Endometrial microvascular endothelial cells (primary cell): ENCODE data around the gene CHCT1. TPM values are rescaled to one million over a fixed set of nuclear protein-coding genes. Genes with fewer than 3 reads are reported as not detected.
"Not testable (repeated sequence)": the region's sequence is repeated elsewhere in the genome, so short reads cannot be mapped to it uniquely, and the experiment has no call there.

Experiments
- in situ Hi-C: cut with HindIII; loops from 2 replicates; pipeline ENCODE4 v1.10.0; 2017; ENCODE audit warnings: low sequenced_read_pairs, low pct_unique_long_range_greater_than_20kb; ENCODE audit errors: inconsistent ontology term
- total RNA-seq: library from RNA; depleted of rRNA; stranded (reverse); fragments of >200 nt; gene quantifications from one replicate; pipeline ENCODE4 v1.2.3, GENCODE V29; 2015; ENCODE audit errors: inconsistent ontology term

The CHCT1 gene
- not detected for total RNA-seq

DNA sequence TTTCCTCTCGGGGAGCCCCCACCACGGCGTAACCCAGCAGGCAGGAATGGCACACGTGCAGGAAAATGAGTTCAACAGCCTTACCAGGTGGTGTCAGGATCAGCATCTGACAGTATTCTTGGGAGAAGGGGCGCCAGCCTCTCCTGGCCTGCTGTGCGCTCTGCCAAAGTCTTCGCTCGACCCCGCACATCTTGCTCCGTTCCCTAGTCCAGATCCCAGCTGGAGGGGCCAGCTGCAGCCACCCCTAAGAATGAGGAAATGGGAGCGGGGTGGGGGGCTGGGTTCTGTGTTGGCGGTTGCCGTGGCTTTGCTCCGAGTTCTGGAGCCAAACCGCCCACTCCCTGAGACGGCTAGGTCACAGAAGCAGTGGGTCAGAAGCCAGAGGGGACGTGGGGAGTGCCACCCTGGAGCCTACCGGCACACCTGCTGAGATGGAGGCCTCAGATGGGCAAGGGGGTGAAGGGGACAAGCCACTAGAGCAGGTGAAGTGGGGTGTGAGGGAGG lies at the start of gene CHCT1:
TSS of gene CHCT1 (plus strand) at position 328 of the 504 bp plus-strand sequence. CDS start at position 432, 104 bp downstream.
- in situ Hi-C loops, result no loop called here

DNA sequence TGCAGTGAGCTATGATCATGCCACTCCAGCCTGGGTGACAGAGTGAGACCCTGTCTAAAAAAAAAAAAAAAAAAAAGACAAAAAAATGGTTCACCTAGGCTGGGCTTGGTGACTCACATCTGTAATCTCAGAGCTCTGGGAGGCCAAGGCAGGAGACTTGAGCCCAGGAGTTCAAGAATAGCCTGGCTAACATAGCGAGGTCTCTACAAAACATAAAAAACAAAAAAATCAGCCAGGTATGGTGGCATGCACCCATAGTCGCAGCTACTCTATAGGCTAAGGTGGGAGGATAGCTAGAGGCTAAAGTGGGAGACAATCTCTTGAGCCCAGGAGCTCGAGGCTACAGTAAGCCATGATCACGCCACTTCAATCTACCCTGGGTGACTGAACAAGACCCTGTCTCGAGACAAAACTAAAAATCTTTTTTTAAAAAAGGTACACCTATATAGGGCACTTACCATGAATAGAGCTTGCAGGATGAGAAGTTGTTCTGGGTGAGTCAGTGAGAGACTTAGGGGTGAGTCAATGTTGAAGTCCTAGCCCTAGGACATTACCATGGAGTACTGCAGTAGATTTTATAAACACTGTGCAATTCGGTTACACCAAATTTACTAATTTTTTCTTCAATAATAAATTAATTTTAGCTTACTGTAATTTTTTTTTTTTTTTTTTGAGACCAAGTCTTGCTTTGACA lies 49.4 kb upstream of the CHCT1 start:
- in situ Hi-C loops, result no loop called here

DNA sequence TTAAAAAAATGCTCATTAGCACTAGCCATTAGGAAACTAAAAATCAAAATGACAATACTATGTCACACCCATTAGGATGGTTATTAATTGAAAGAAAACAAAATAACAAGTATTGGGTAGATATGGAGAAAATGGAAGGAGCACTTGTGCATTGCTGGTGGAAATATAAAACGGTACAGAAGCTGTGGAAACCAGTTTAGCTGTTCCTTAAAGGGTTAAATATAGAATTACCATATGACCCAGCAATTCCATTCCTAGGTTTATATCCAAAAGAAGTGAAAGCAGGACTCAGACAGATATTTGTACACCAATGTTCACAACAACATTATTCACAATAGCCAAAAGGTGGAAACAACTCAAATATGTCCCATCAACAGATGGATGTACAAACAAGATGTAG lies 44.1 kb upstream of the CHCT1 start:
- in situ Hi-C loops, result not testable (repeated sequence)

DNA sequence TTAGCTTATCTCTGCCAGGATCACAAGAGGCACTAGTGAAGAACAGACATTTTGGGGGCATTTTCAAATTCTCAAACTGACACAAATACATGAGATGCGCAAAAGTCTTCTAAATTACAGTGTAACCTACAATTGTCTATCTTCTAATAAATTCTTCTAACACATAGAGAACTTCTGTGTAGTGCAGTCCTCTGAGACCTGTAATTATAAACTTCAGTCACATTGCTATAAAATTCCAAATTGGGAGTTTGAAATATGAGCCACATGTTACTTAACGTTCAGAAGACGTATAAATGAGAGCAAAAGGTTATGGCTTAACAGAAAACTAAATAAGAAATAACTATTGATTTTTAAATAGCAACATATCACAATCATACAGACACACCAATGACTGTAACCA lies 42.8 kb upstream of the CHCT1 start:
- in situ Hi-C loops, result not testable (repeated sequence)

DNA sequence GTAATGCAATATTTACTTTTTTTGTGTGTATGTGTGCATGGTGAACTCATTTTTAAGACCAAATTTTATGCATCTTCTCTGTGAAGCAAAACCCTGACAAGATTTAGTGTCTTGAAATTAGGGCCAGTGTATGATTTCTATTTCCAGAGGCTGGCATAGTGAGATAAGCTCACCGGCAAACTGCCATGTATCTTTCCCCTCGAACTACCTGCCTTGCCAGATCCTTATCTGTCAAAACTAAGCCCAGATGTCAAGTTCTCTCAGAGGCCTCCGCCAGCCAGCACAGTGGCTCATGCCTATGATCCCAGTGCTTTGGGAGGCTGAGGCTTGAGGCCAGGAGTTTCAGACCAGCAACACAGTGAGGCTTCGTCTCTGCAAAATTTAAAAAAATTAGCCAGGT lies 40.3 kb upstream of the CHCT1 start:
- in situ Hi-C loops, result no loop called here

DNA sequence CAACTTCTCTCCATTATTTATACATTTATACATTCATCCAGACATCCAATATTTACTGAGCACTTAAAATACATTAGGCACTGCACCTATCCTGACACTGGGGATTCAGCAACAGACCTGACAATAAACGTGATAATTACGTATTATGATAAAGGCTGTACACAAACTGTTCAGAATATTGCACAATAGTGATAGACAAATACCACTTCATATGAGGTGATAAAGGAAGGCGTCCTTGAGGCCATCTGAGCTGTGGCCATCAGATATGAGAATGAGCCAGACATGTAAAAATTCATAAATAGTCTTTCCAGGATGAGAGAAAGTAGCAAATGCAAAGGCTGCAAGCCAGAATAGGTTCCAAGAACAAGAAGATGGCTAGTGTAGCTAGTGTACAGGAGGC lies 38.9 kb upstream of the CHCT1 start:
- in situ Hi-C loops, result no loop called here

DNA sequence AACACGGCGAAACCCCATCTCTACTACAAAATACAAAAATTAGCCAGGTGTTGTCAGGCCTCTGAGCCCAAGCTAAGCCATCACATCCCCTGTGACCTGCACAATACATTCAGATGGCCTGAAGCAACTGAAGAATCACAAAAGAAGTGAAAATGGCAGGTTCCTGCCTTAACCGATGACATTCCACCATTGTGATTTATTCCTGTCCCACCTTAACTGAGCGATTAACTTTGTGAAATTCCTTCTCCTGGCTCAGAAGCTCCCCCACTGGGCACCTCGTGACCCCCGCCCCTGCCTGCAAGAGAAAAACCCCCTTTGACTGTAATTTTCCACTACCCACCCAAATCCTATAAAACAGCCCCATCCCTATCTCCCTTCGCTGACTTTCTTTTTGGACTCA lies 37.4 kb upstream of the CHCT1 start:
- in situ Hi-C loops, result not testable (repeated sequence)

DNA sequence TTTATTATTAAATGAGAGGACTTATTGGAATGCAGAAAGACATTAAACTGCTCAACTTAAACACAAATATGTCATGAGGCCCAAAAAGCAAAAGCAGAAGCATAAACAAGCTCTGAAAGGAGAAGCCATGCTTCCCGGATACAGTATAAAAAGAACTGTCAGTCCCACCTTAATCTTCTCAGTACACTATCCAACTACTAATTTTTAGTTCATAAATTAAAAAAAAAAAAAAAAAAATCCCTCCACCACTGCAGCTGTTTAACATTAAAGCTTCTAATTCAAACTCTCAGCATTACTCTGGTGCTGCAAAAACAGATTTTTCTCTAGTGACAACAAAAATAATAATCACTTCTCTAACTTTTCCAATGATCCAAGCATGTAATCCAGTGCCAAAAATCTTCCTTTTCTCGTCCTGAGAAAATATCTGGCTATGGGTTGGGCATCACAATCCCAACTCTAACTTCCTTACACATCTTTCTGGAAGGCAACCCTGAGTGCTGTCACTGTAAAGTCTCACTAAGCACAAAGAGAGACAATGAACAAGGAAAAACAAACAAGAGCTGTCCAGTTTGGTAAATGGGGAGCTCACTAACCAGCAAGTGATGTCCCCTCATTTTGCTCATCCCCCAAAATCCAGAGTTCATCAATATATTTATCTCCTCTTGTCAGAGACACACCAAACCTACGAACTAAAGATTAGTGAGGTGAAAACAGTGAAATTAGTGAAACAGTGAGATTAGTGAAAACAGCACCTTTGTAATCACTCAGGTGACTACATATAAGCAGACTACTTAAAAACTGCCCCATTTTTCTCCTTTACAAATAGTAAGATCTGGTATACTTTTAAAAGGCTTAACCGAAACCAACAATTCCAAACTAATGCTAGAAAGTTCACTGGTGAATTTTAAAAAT lies 35.9 kb upstream of the CHCT1 start:
- in situ Hi-C loops, result no loop called here

DNA sequence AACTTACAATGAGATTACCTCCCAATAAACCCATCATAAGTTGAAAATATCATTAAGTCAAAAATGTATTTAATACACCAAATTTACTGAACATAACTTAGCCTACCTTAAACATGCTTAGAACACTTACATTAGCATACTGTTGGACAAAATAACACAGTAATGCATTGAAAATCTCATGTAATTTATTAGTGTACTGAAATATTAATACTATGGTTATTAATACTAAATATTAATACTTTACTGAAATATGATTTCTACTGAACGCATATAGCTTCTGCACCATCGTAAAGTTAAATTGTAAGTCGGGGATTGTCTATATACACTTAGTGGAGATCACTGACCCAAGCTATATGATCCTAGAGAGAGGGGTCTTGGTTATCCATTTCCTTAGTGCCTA lies 34.6 kb upstream of the CHCT1 start:
- in situ Hi-C loops, result no loop called here

DNA sequence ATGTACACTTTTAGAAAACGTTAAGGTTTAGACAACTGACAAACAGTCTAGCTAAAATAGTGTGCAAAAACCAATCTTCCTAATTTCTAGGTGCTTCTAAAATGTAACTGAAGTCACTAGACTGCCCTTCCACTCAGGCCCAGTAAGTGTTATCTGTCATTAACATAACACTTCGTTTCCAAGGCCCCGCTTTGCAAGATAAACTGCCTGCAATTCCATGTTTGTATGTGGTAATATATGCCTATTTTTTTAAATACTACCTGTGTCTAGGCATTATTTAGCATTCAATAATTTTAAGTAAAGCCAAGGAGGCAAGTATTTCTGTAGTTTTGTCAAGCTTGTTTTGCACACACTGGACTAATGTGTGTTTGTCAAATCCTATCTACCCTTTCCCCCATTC lies 33.5 kb upstream of the CHCT1 start:
- in situ Hi-C loops, result no loop called here

DNA sequence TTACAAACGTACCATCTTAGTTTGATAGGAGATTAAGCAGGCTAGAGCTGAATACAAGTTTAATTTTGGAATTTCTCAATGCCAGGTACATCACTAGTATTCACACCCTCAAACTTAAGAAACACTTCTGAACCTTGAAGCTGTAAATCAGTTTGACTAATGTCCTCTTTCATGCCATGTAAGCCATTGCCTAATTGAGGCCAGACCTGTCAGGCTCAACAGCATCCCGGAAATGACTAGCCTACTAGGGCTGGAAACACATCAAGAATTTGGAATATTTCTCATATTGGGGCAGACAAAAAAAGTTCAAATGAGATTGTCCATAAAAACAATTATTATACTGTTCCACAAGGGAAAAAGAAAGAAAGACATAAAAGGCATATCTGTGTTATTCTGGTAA lies 32.1 kb upstream of the CHCT1 start:
- in situ Hi-C loops, result no loop called here

DNA sequence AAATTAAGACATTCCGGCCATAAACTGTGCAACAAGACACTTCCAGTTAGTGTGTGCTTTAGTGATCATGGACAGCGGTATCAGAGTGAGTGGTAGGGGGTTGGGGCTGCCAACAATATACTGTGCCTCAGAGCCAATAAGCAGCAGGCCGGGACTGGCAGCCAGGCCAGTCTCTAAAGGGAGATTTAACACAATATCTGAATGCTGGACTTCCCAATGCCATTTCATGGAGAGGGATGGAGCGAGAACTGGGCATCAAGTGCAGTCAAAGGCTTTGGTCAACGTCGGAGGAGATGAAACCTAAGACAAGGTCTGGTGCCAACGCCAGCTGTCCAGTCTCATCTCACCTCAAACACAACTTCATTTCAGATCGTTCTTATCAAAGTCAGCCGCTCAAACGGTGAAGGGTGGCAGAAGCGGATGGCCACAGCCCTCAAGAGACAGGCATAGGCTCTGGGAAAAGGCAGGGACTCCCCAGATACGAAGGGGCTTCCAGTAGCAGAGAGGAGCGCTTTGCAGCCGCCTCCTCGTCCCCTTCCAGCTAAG lies 31.3 kb upstream of the CHCT1 start:
- in situ Hi-C loops, result no loop called here

DNA sequence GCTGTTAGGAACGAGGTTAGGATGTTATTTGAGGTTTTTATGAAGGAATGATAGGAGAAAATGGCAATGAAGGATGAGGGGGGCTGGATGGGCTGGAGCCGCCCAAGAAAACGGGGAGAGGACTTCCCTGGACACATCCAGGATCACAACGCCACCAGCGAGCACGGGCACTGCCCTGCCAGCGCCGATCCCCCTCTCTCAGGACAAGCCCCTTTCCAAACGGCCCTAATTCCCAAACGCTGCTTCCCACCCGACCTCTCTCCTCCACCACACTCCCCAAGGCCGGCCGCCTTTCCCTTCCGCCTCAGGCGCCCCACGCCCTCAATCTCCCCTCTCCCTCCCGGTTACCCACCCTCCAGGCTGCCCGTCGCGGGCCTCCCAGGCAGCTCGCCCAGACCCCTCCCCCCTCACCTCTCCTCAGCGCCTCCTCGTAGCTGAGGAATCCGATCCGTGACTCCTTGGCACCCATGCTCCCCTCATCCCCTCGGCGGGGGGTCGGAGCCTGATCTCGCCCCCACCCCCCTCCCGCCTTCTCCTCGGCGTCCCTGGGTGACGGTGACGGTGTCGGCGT lies 30.7 kb upstream of the CHCT1 start:
- in situ Hi-C loops, result no loop called here

DNA sequence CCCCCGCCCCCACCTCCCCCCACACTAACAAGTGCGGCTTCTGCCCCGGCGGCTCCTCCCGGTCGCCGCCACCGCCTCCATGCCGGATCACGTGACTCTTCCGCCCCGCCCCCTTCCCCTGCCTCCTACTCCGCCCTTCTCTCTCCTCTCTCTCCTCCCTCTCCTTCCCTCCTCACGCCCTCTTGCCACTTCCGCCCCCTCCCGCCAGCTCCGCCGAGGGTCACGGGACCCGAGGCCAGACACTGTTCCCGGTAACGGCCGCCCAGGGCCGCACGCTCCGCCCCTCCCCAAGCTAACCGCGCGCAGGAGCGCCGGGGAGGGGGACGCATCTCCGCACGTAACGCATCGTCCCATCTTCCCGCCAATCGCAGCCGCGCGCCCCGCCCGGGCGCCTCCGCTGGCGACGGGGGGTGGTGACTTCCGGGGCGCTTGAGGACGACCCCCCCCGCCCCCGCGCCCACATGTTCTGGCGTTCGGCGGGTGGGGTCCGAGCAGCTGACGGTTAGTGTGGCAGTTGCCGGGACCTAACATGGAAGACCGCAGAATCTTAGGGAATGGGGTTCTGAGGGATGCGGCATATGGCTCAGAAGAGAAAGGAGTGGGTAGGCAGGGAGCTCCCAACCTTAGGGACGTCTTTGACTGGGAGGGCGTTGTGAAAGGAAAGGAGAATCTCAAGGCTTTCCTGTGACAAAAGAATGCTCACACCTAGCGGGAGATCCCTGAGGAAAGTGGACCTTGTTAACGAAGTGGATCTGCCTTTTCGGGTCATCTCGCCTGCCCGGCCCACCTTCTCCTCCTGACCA lies 30.0 kb upstream of the CHCT1 start, which contains the start of gene USP32:
TSS of gene USP32 (minus strand) at position 92 of the 803 bp plus-strand sequence. CDS start 194 bp downstream, outside the sequence.
- in situ Hi-C loops, result no loop called here

DNA sequence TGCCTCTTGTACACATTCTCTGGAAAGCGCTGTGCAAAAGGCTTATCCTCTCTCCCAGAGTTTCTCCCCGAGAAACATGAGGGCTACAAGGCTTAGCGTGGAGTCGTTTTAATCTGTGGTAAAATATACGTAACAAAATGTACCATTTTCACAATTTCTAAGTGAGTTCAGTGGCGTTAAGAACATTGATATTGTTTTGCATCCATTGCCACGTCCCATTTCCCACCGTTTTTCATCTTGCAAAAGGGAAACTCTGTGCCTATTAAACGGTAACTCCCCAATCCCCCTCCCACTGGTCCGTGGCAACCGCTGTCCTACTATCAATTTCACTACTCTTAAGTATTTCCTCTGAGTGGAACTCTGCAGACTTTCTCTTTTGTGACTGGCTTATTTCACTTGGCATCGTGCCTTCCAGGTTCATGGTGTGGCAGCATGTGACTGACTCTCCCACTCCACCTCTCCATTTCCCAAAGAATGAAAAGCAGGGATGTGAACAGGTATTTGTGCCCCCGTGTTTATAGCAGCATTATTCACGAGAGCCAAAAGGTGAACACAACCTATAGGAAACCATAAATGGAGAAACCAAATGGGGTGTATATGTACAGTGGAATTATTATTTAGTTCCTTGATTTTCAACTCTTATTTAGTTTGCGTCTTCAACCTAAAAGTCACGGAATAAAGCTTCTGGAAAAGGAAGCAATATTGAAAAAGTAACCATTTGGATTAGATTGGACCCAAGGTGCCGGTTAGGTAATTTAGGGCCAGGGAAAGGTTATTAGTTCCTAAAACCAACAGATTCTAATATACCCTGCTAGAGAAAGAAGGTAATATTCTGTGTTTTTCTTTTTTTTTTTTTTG lies 29.2 kb upstream of the CHCT1 start:
- in situ Hi-C loops, result no loop called here

DNA sequence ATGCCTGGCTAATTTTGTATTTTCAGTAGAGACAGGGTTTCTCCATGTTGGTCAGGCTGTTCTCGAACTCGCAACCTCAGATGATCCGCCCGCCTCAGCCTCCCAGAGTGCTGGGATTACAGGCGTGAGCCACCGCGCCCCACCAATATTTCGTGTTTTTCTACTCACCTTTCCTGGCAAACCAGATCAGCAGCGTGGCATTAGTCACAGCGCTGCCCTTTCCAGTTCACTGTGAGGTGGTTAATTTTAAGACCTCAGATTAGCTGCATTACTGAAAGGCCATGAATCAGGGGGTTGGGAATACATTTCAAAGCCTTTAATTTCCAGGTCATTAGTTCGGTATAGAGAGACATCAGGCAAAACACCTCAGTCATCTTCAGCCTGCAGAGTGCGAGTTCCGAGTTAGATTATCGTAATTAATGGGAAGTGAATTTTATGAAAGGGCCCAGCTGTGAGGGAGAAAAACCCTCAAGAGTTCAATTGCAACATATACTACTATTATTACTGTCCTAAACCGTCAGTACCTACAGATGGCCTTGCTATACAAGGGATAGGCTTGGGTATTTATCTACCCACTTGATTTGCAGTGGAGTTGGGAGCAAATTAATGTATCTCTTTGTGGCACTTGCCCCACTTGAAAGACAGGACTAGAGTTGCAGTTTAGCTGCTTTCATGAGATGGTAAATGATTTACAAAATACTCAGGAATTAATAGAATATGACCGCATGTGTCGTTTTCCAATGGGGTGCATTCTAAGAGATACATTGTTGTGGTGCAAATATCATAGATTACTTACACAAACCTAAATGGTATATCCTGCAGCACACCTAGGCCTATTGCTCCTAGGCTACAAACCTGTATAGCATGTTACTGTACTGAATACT lies 28.2 kb upstream of the CHCT1 start:
- in situ Hi-C loops, result no loop called here
